SK-N-MC (cell line): ENCODE results near the gene RPGRIP1L.

Source experiments
- EZH2 ChIP-seq: fragments of 200-600 bp; sonication (generic); IDR thresholded peaks from one replicate; pipeline ENCODE4 v1.6.1; 2017; ENCODE audit warnings: antibody characterized with exemption
- POLR2AphosphoS5 ChIP-seq: IDR thresholded peaks from 2 replicates; pipeline ENCODE4 v1.6.1; 2012; ENCODE audit warnings: mild to moderate bottlenecking, low read depth, low read length, borderline replicate concordance

- TF ChIP-seq EZH2, result no peak
- no peak for TF ChIP-seq POLR2AphosphoS5
These were observed 103.0 kb downstream of the RPGRIP1L start for GRCh38 chr16:53600616-53601015.
